Neural cell (in vitro differentiated cells): Measurements from ENCODE around the gene GNG12. TPM values are rescaled to one million over a fixed set of nuclear protein-coding genes. Genes with fewer than 3 reads are reported as not detected.

ENCODE experiments used
- H2AFZ ChIP-seq: fragments of 200-600, 300-800 bp; sonication (generic), shearing (Covaris generic); 2 replicates; pipeline ENCODE4 v1.6.0; 2014; ENCODE audit warnings: low read depth, mild to moderate bottlenecking, antibody characterized with exemption, low read length, moderate library complexity
- H3F3A ChIP-seq: fragments of 200-600 bp; shearing (Covaris generic); 2 replicates; pipeline ENCODE4 v1.6.1; 2016; ENCODE audit warnings: mild to moderate bottlenecking, moderate library complexity, mixed read lengths, antibody characterized with exemption, low read length; ENCODE audit not compliant: insufficient read depth, poor library complexity, severe bottlenecking
- H3K27ac ChIP-seq: fragments of 200-600, 300-800 bp; sonication (generic), shearing (Covaris generic); 2 replicates; pipeline ENCODE4 v1.5.1; 2014; ENCODE audit warnings: mild to moderate bottlenecking, low read length, moderate library complexity
- H3K27me3 ChIP-seq: fragments of 300-800, 200-600 bp; sonication (generic), shearing (Covaris generic); 2 replicates; pipeline ENCODE4 v1.6.0; 2014; ENCODE audit warnings: mild to moderate bottlenecking, low read depth, low read length, moderate library complexity; ENCODE audit not compliant: insufficient read depth
- H3K36me3 ChIP-seq: fragments of 300-800, 200-600 bp; sonication (generic), shearing (Covaris generic); 2 replicates; pipeline ENCODE4 v1.5.1; 2014; ENCODE audit warnings: mild to moderate bottlenecking, antibody characterized with exemption, low read length, moderate library complexity; ENCODE audit not compliant: insufficient read depth
- H3K4me2 ChIP-seq: fragments of 300-800, 200-600 bp; sonication (generic), shearing (Covaris generic); 2 replicates; pipeline ENCODE4 v1.6.0; 2014; ENCODE audit warnings: mild to moderate bottlenecking, low read length
- H3K4me3 ChIP-seq: fragments of 300-800, 200-600 bp; sonication (generic), shearing (Covaris generic); 2 replicates; pipeline ENCODE4 v1.5.1; 2014; ENCODE audit warnings: mild to moderate bottlenecking, low read length, moderate library complexity
- H3K79me2 ChIP-seq: fragments of 200-600 bp; shearing (Covaris generic); replicated peaks from 2 replicates; pipeline ENCODE4 v1.6.0; 2014; ENCODE audit warnings: mild to moderate bottlenecking, low read length, moderate library complexity; ENCODE audit not compliant: insufficient read depth
- H3K9ac ChIP-seq: fragments of 300-800, 200-600 bp; sonication (generic), shearing (Covaris generic); 2 replicates; pipeline ENCODE4 v1.6.1; 2016; ENCODE audit warnings: mild to moderate bottlenecking, low read length, mixed read lengths
- H3K9me2 ChIP-seq: fragments of 200-600 bp; shearing (Covaris generic); 2 replicates; pipeline ENCODE4 v1.6.1; 2016; ENCODE audit warnings: mild to moderate bottlenecking, low read length, mixed read lengths; ENCODE audit not compliant: insufficient read depth
- H3K9me3 ChIP-seq: fragments of 200-600, 300-800 bp; sonication (generic), shearing (Covaris generic); 2 replicates; pipeline ENCODE4 v1.6.1; 2016; ENCODE audit warnings: mild to moderate bottlenecking, mixed run types, low read length, moderate library complexity, mixed read lengths
- H4K20me1 ChIP-seq: fragments of 200-600 bp; shearing (Covaris generic); 2 replicates; pipeline ENCODE4 v1.6.1; 2016; ENCODE audit warnings: mild to moderate bottlenecking, mixed run types; ENCODE audit not compliant: insufficient read depth
- CTCF ChIP-seq: fragments of 450-650 bp; IDR thresholded peaks from 2 replicates; pipeline ENCODE4 v1.5.1; 2014; ENCODE audit warnings: antibody characterized with exemption, mild to moderate bottlenecking, moderate library complexity; ENCODE audit not compliant: poor library complexity, severe bottlenecking
- EP300 ChIP-seq: fragments of 450-650 bp; conservative IDR thresholded peaks from 2 replicates; pipeline ENCODE4 v1.6.1; 2014; ENCODE audit warnings: antibody characterized with exemption, mild to moderate bottlenecking, moderate library complexity; ENCODE audit not compliant: poor library complexity, severe bottlenecking
- EZH2 ChIP-seq: fragments of 200-600, 300-800 bp; shearing (Covaris generic), sonication (generic); IDR thresholded peaks from 2 replicates; pipeline ENCODE4 v1.6.1; 2014; ENCODE audit warnings: antibody characterized with exemption, low read length, borderline replicate concordance, mild to moderate bottlenecking; ENCODE audit not compliant: insufficient read depth, poor library complexity, severe bottlenecking
- MXI1 ChIP-seq: fragments of 450-650 bp; conservative IDR thresholded peaks from 2 replicates; pipeline ENCODE4 v1.6.1; 2014; ENCODE audit warnings: antibody characterized with exemption, mild to moderate bottlenecking; ENCODE audit not compliant: poor library complexity, severe bottlenecking
- POLR2AphosphoS5 ChIP-seq: IDR thresholded peaks from 2 replicates; pipeline ENCODE4 v1.6.1; 2012
- RAD21 ChIP-seq: fragments of 450-650 bp; conservative IDR thresholded peaks from 2 replicates; pipeline ENCODE4 v1.6.1; 2014; ENCODE audit warnings: antibody characterized with exemption, mild to moderate bottlenecking, moderate library complexity
- REST ChIP-seq: IDR thresholded peaks from 2 replicates; pipeline ENCODE4 v1.6.1; 2012; ENCODE audit warnings: borderline replicate concordance
- SMC3 ChIP-seq: fragments of 450-650 bp; conservative IDR thresholded peaks from 2 replicates; pipeline ENCODE4 v1.6.1; 2014; ENCODE audit warnings: antibody characterized with exemption, mild to moderate bottlenecking, moderate library complexity; ENCODE audit not compliant: poor library complexity
- TAF1 ChIP-seq: IDR thresholded peaks from 2 replicates; pipeline ENCODE4 v1.6.1; 2012; ENCODE audit warnings: low read depth
- polyA plus RNA-seq: library from polyadenylated mRNA; depleted of rRNA; stranded (reverse); fragments of >200 nt; gene quantifications from 2 replicates; pipeline ENCODE4 v1.2.3, GENCODE V29; 2014

GNG12 gene
- polyA plus RNA-seq, 1 donor from 2014 or later, result 0.35 TPM

GRCh38 chr1:67787746-67788145 lies 45.5 kb downstream of the GNG12 start:
- Histone ChIP-seq H4K20me1 (no peaks in the 10 kb centered on the region), H3K4me2 (no peak overlapping the region), H3K4me3 (no peak overlapping the region), H3K27me3 (no peaks in the 10 kb centered on the region), H2AFZ (no peak overlapping the region), H3K9ac (no peak overlapping the region), H3K79me2 (no peaks in the 10 kb centered on the region), H3F3A (no peaks in the 10 kb centered on the region), H3K9me2 (no peaks in the 10 kb centered on the region), H3K36me3 (no peaks in the 10 kb centered on the region), H3K9me3 (no peaks in the 10 kb centered on the region), H3K27ac (no peak overlapping the region)
- TF ChIP-seq POLR2AphosphoS5 (no peak), SMC3 (no peak), CTCF (no peak), TAF1 (no peak), EP300 (no peak), EZH2 (no peak), MXI1 (no peak), RAD21 (no peak), REST (no peak)

GRCh38 chr1:67785847-67786753 lies 47.2 kb downstream of the GNG12 start:
- no peak overlapping the region for H3K4me2 ChIP-seq

More at GRCh38 chr1:67785847-67786753, 47.2 kb downstream of the GNG12 start:
- Histone ChIP-seq H3K9me3 (no peaks in the 10 kb centered on the region), H4K20me1 (no peaks in the 10 kb centered on the region), H3F3A (no peaks in the 10 kb centered on the region), H3K27ac (no peak overlapping the region), H3K27me3 (no peaks in the 10 kb centered on the region), H3K36me3 (no peaks in the 10 kb centered on the region), H3K79me2 (no peaks in the 10 kb centered on the region), H3K9ac (no peak overlapping the region), H3K9me2 (no peaks in the 10 kb centered on the region), H3K4me3 (no peak overlapping the region), H2AFZ (no peak overlapping the region)
- TF ChIP-seq POLR2AphosphoS5 (no peak), TAF1 (no peak), EZH2 (no peak), REST (no peak), MXI1 (no peak), EP300 (no peak), CTCF (no peak), RAD21 (no peak), SMC3 (no peak)
